Hepatocyte (in vitro differentiated cells): ENCODE results near the gene PDK2. TPM values are rescaled to one million over a fixed set of nuclear protein-coding genes. Genes with fewer than 3 reads are reported as not detected.

Experiments
- DNase-seq: peaks from one replicate; pipeline ENCODE4 v3.0.0-alpha.2; 2016; ENCODE audit warnings: low spot score
- H2AFZ ChIP-seq: fragments of 200-600 bp; sonication (generic); 2 replicates; pipeline ENCODE4 v1.6.0; 2016; ENCODE audit warnings: antibody characterized with exemption, mild to moderate bottlenecking
- H3K27ac ChIP-seq: fragments of 200-600 bp; sonication (generic); 2 replicates; pipeline ENCODE4 v1.5.1; 2016; ENCODE audit warnings: mild to moderate bottlenecking
- H3K27me3 ChIP-seq: fragments of 200-600 bp; sonication (generic); 2 replicates; pipeline ENCODE4 v1.6.1; 2016
- H3K36me3 ChIP-seq: fragments of 200-600 bp; sonication (generic); replicated peaks from 2 replicates; pipeline ENCODE4 v1.5.1; 2016; ENCODE audit warnings: low read depth; ENCODE audit not compliant: insufficient read depth
- H3K4me1 ChIP-seq: fragments of 200-600 bp; sonication (generic); 2 replicates; pipeline ENCODE4 v1.5.1; 2016; ENCODE audit warnings: mild to moderate bottlenecking, moderate library complexity; ENCODE audit not compliant: insufficient read depth
- H3K4me2 ChIP-seq: fragments of 200-600 bp; sonication (generic); 2 replicates; pipeline ENCODE4 v1.6.0; 2016
- H3K4me3 ChIP-seq: fragments of 200-600 bp; sonication (generic); 2 replicates; pipeline ENCODE4 v1.5.1; 2016; ENCODE audit warnings: mild to moderate bottlenecking
- H3K79me2 ChIP-seq: fragments of 200-600 bp; sonication (generic); 2 replicates; pipeline ENCODE4 v1.6.0; 2017; ENCODE audit warnings: mild to moderate bottlenecking
- H3K9me2 ChIP-seq: fragments of 200-600 bp; sonication (generic); replicated peaks from 2 replicates; pipeline ENCODE4 v1.6.0; 2017; ENCODE audit warnings: mild to moderate bottlenecking; ENCODE audit not compliant: insufficient read depth
- H3K9me3 ChIP-seq: fragments of 200-600 bp; sonication (generic); 2 replicates; pipeline ENCODE4 v1.5.1; 2016; ENCODE audit warnings: low read depth, mild to moderate bottlenecking
- H4K20me1 ChIP-seq: fragments of 200-600 bp; sonication (generic); 2 replicates; pipeline ENCODE4 v1.6.0; 2016; ENCODE audit warnings: mild to moderate bottlenecking; ENCODE audit not compliant: insufficient read depth, poor library complexity, severe bottlenecking
- CTCF ChIP-seq: fragments of 200-600 bp; sonication (generic); IDR thresholded peaks from 2 replicates; pipeline ENCODE4 v1.5.1; 2016; ENCODE audit warnings: antibody characterized with exemption, mild to moderate bottlenecking; ENCODE audit not compliant: poor library complexity
- EZH2 ChIP-seq: fragments of 200-600 bp; sonication (generic); IDR thresholded peaks from 2 replicates; pipeline ENCODE4 v1.6.1; 2016; ENCODE audit warnings: antibody characterized with exemption, mild to moderate bottlenecking, borderline replicate concordance
- EZH2phosphoT487 ChIP-seq: fragments of 200-600 bp; sonication (generic); IDR thresholded peaks from one replicate; pipeline ENCODE4 v1.6.1; 2018; ENCODE audit warnings: antibody characterized with exemption, mild to moderate bottlenecking, low read depth, moderate library complexity; ENCODE audit not compliant: unreplicated experiment, severe bottlenecking
- WGBS: methylation state at CpG from one replicate; pipeline ENCODE4 v1.1.6; 2016; ENCODE audit warnings: low lambda C conversion rate; ENCODE audit errors: missing lambda C conversion rate; 5-methylcytosine and 5-hydroxymethylcytosine counted together
- polyA plus RNA-seq: library from polyadenylated mRNA; unstranded; fragments of >200 nt; fragmentation: Nextera tagmentation; extraction: Ambion mirVana; gene quantifications from 2 replicates; pipeline ENCODE4 v1.2.1, GENCODE V29; 2016
- total RNA-seq: library from RNA; depleted of rRNA; stranded (reverse); fragments of >200 nt; gene quantifications from 2 replicates; pipeline ENCODE4 v1.2.3, GENCODE V29; 2014

PDK2 gene
- total and polyA plus RNA-seq, 2 experiments from 2014 or later: 42.7 to 56.9 TPM

DNA sequence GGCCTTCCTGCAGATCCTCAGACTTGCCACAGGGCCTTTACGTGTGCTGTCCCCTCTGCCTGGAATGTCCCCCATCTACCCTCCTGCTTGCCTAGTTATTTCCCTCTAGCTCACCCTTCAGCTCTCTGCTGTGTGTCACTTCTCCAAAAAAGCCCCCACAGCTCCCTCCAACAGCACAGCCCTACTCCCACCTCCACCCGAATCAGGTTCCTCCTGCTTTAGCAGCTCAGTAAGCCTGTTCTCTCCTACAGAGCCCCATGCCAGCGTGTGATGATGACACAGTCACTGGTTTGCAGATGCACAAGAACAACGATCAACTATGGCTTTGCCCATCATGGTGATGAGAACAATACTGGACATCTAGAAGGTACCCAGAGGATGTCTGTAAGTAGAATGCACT lies 41.9 kb downstream of the PDK2 start:
- peaks cover 4% of the 10 kb centered on the region for H4K20me1 ChIP-seq
- no peak overlapping the region for H3K4me2 ChIP-seq
- DNase-seq: no peak
- H3K9me2 ChIP-seq: no peaks in the 10 kb centered on the region
- H3K79me2 ChIP-seq: no peaks in the 10 kb centered on the region
- no peak overlapping the region for H2AFZ ChIP-seq
- H3K27ac ChIP-seq: no peak overlapping the region
- TF ChIP-seq CTCF (no peak), EZH2phosphoT487 (no peak), EZH2 (no peak)
- no peaks in the 10 kb centered on the region for H3K27me3 ChIP-seq
- H3K9me3 ChIP-seq: no peaks in the 10 kb centered on the region
- no peaks in the 10 kb centered on the region for H3K36me3 ChIP-seq
- peaks cover 6% of the 10 kb centered on the region for H3K4me1 ChIP-seq
- H3K4me3 ChIP-seq: no peak overlapping the region
- WGBS: 98% methylated on average over 4 of the region's 4 CpGs

DNA sequence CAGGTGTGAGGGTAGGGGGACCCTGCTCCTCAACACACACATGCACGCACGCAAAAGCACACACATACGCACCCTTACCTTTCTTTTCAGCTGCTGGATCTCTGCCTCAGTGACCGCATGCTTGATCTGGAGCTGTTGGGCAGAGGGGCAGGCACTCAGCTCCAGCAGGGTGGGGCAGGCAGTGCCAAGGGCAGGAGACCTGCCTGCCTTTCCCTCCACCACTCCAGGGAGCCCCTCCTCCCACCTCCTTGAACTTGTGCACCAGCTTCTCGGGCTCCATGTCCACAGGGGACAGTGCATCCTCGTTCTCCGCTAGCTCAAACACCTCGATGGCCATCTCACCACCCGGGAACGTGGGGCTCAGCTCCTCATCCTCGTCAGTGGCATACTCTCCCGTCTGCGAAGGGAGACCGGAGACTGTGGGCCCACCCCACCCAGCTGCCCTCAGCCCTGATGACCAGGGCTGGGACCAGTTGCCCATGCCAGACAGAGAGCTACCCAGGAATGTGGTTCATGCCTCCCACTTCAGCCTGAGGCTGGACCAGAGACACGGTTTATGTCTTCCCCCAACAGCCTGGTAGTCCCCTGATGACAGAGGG lies 44.1 kb downstream of the PDK2 start:
- H3K4me1 ChIP-seq: no peaks in the 10 kb centered on the region
- no peaks in the 10 kb centered on the region for H3K9me2 ChIP-seq
- no peaks in the 10 kb centered on the region for H3K36me3 ChIP-seq
- no peak for DNase-seq
- H3K4me3 ChIP-seq: no peak overlapping the region
- H3K27ac ChIP-seq: no peak overlapping the region
- H3K9me3 ChIP-seq: no peaks in the 10 kb centered on the region
- no peak for TF ChIP-seq CTCF
- no peak for TF ChIP-seq EZH2
- TF ChIP-seq EZH2phosphoT487: no peak
- no peaks in the 10 kb centered on the region for H3K79me2 ChIP-seq
- no peak overlapping the region for H2AFZ ChIP-seq
- 94% methylated on average over 15 of the region's 15 CpGs for WGBS
- no peak overlapping the region for H3K4me2 ChIP-seq
- H3K27me3 ChIP-seq: no peaks in the 10 kb centered on the region
- peaks cover 4% of the 10 kb centered on the region for H4K20me1 ChIP-seq

GRCh38 chr17:50139950-50140885 lies 45.1 kb downstream of the PDK2 start:
- H3K27ac ChIP-seq: no peak overlapping the region
- H3K79me2 ChIP-seq: no peaks in the 10 kb centered on the region
- 54% methylated on average over 19 of the region's 19 CpGs for WGBS
- H2AFZ ChIP-seq: no peak overlapping the region
- TF ChIP-seq CTCF: peak; percentile 75
- no peak for TF ChIP-seq EZH2phosphoT487
- peaks cover 4% of the 10 kb centered on the region for H4K20me1 ChIP-seq
- H3K9me2 ChIP-seq: no peaks in the 10 kb centered on the region
- no peaks in the 10 kb centered on the region for H3K36me3 ChIP-seq
- no peak overlapping the region for H3K4me2 ChIP-seq
- H3K27me3 ChIP-seq: no peaks in the 10 kb centered on the region
- peak; percentile 82 for DNase-seq
- no peak overlapping the region for H3K4me3 ChIP-seq
- H3K4me1 ChIP-seq: no peaks in the 10 kb centered on the region
- H3K9me3 ChIP-seq: no peaks in the 10 kb centered on the region
